GM12878 (cell line): ENCODE data around the gene PGM5. TPM values are rescaled to one million over a fixed set of nuclear protein-coding genes. Genes with fewer than 3 reads are reported as not detected.

Source experiments
- ASH2L ChIP-seq: fragments of 300-600, 200-600 bp; sonication (generic); IDR thresholded peaks from 2 replicates; pipeline ENCODE4 v1.6.1; 2017; ENCODE audit warnings: low read depth, mild to moderate bottlenecking, borderline replicate concordance
- BCL11A ChIP-seq: IDR thresholded peaks from 2 replicates; pipeline ENCODE4 v1.6.1; 2011; ENCODE audit warnings: low read depth, low read length
- CEBPB ChIP-seq, 2 experiments: fragments of 150-350 bp in 1 of 2; IDR thresholded peaks; 2 replicates each; pipeline ENCODE4 v1.6.1; 2012 to 2014; ENCODE audit warnings: low read depth in 2 of 2, low read length in 2 of 2, borderline replicate concordance in 1 of 2, inconsistent platforms in 1 of 2
- FOS ChIP-seq: IDR thresholded peaks from 3 replicates; pipeline ENCODE4 v1.6.1; 2011; ENCODE audit warnings: borderline replicate concordance; ENCODE audit not compliant: insufficient read length; ENCODE audit errors: extremely low read depth
- HDAC6 ChIP-seq: fragments of 200-600 bp; sonication (generic); IDR thresholded peaks from one replicate; pipeline ENCODE4 v1.8.0; 2017; ENCODE audit warnings: antibody characterized with exemption; ENCODE audit not compliant: unreplicated experiment
- HDGF ChIP-seq: fragments of 450-650 bp; IDR thresholded peaks from 2 replicates; pipeline ENCODE4 v1.6.1; 2016; ENCODE audit warnings: antibody characterized with exemption
- IKZF2 ChIP-seq, 2 experiments: fragments of 450-650 bp; IDR thresholded peaks; 2 replicates each; pipeline ENCODE4 v1.6.1; 2017; ENCODE audit warnings: mild to moderate bottlenecking in 2 of 2, moderate library complexity in 2 of 2
- MTA2 ChIP-seq: fragments of 450-650 bp; IDR thresholded peaks from 2 replicates; pipeline ENCODE4 v1.6.1; 2016; ENCODE audit warnings: low read depth, mild to moderate bottlenecking, moderate library complexity
- MYB ChIP-seq: fragments of 150-350 bp; IDR thresholded peaks from 2 replicates; pipeline ENCODE4 v1.6.1; 2014; ENCODE audit warnings: mild to moderate bottlenecking, low read depth, low read length, borderline replicate concordance
- NBN ChIP-seq: fragments of 450-650 bp; IDR thresholded peaks from 2 replicates; pipeline ENCODE4 v1.6.1; 2016
- NFXL1 ChIP-seq: fragments of 450-650 bp; IDR thresholded peaks from 2 replicates; pipeline ENCODE4 v1.6.1; 2017; ENCODE audit warnings: antibody characterized with exemption, mild to moderate bottlenecking, borderline replicate concordance
- PML ChIP-seq: IDR thresholded peaks from 2 replicates; pipeline ENCODE4 v1.6.1; 2012; ENCODE audit warnings: low read length, inconsistent platforms
- SIX5 ChIP-seq: IDR thresholded peaks from 2 replicates; pipeline ENCODE4 v1.6.1; 2011; ENCODE audit warnings: mild to moderate bottlenecking, low read depth, low read length, moderate library complexity; ENCODE audit not compliant: severe bottlenecking
- SMARCA5 ChIP-seq: fragments of 450-650 bp; IDR thresholded peaks from 2 replicates; pipeline ENCODE4 v1.6.1; 2017; ENCODE audit warnings: mild to moderate bottlenecking
- SP1 ChIP-seq: IDR thresholded peaks from one replicate; pipeline ENCODE4 v1.6.1; 2011; ENCODE audit warnings: low read depth, low read length
- SUZ12 ChIP-seq: fragments of 200-600 bp; sonication (generic); IDR thresholded peaks from one replicate; pipeline ENCODE4 v1.6.1; 2018; ENCODE audit warnings: antibody characterized with exemption, mild to moderate bottlenecking; ENCODE audit not compliant: unreplicated experiment
- WRNIP1 ChIP-seq: IDR thresholded peaks from 2 replicates; pipeline ENCODE4 v1.6.1; 2011; ENCODE audit warnings: low read depth, low read length, improper control_type of control experiment, borderline replicate concordance
- polyA plus RNA-seq, 11 experiments: library from polyadenylated mRNA; depleted of rRNA in 4 of 11; unstranded in 6 of 11; stranded (reverse) in 5 of 11; fragments of >200 nt; fragmentation: Nextera tagmentation in 4 of 11; fragmentation: Illumina TruSeq in 1 of 11; extraction: Ambion mirVana in 4 of 11; extraction: Trizol in 1 of 11; gene quantifications; 1 replicate in 1 of 11; 2 replicates in 10 of 11; pipeline versions ENCODE4 v1.2.1 to v1.2.3, GENCODE V29; 2011 to 2016; ENCODE audit warnings: inconsistent platforms in 2 of 11, missing spikeins in 2 of 11, low read depth in 1 of 11
- total RNA-seq, 4 experiments: library from RNA; depleted of rRNA in 3 of 4; stranded (reverse); fragments of >200 nt in 3 of 4; fragmentation: Illumina TruSeq in 1 of 4; extraction: Trizol in 1 of 4; gene quantifications; 2 replicates each; pipeline versions ENCODE4 v1.2.1 to v1.2.3, GENCODE V29; 2013 to 2021
- TF ChIP-seq, protein P1 (sequence below): fragments of 150-350 bp; IDR thresholded peaks from 2 replicates; pipeline ENCODE4 v1.6.1; 2014; ENCODE audit warnings: mild to moderate bottlenecking, low read depth, low read length
- TF ChIP-seq, protein P2 (sequence below): fragments of 450-650 bp; IDR thresholded peaks from 2 replicates; pipeline ENCODE4 v1.6.1; 2016; ENCODE audit warnings: mild to moderate bottlenecking
- TF ChIP-seq, protein P3 (sequence below): fragments of 450-650 bp; IDR thresholded peaks from 2 replicates; pipeline ENCODE4 v1.6.1; 2018; ENCODE audit warnings: borderline replicate concordance, mild to moderate bottlenecking; ENCODE audit not compliant: partially characterized antibody
- TF ChIP-seq, protein P4 (sequence below): IDR thresholded peaks from 2 replicates; pipeline ENCODE4 v1.6.1; 2012; ENCODE audit warnings: low read length, inconsistent platforms
- TF ChIP-seq, protein P5 (sequence below): IDR thresholded peaks from 2 replicates; pipeline ENCODE4 v1.6.1; 2012; ENCODE audit warnings: low read depth, low read length, improper control_type of control experiment

The PGM5 gene
- total and polyA plus RNA-seq, 10 of the 15 experiments (the other 5 are each of a cell fraction or from before 2014, with no cell fraction given) = 0.28 to 0.73 TPM; not detected in 8

DNA sequence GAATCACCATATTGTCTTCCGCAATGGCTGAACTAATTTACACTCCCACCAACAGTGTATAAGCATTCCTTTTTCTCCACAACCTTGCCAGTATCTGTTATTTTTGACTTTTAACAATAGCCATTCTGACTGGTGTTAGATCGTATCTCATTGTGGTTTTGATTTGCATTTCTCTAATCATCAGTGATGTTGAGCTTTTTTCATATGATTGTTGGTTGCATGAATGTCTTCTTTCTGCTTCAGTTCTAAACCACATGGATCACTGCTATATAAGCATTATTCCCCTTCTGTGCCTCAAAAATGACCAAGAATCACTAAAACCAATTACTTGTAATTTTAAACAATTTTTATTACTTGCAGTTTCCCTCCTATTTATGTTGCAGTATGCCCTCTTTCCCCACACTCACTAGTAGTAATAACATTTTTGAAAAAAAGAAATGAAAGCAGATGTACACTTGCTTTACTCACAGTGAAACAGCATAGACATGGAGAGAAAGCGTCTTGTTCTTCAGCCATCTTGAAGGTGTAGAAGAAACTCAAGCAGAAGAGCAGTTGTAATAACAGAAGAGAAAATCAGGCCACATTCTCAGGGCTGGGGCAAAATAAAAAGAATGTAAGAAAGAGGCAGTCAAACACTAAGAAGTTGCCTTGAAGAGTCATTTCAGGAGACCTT lies 188.8 kb downstream of the PGM5 start (continued):
- TF ChIP-seq, protein P1, sequence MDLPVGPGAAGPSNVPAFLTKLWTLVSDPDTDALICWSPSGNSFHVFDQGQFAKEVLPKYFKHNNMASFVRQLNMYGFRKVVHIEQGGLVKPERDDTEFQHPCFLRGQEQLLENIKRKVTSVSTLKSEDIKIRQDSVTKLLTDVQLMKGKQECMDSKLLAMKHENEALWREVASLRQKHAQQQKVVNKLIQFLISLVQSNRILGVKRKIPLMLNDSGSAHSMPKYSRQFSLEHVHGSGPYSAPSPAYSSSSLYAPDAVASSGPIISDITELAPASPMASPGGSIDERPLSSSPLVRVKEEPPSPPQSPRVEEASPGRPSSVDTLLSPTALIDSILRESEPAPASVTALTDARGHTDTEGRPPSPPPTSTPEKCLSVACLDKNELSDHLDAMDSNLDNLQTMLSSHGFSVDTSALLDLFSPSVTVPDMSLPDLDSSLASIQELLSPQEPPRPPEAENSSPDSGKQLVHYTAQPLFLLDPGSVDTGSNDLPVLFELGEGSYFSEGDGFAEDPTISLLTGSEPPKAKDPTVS = no peak
- TF ChIP-seq HDGF (no peak), NBN (no peak), BCL11A (no peak), SIX5 (no peak), FOS (no peak), NFXL1 (no peak), PML (no peak), WRNIP1 (no peak), SP1 (no peak), ASH2L (no peak), MTA2 (peak; percentile 51), HDAC6 (no peak), CEBPB (IDR thresholded peaks at IDR 0.05; ENCODE audit: borderline replicate concordance in 1 of 2, low read depth in 2 of 2, low read length in 2 of 2) (no peak), SMARCA5 (no peak), SUZ12 (no peak), MYB (no peak), IKZF2 (IDR thresholded peaks at IDR 0.05) (peak in 1 of 2 experiments; percentile 41; a peak in 1 of 4 replicates)
- TF ChIP-seq, protein P2, sequence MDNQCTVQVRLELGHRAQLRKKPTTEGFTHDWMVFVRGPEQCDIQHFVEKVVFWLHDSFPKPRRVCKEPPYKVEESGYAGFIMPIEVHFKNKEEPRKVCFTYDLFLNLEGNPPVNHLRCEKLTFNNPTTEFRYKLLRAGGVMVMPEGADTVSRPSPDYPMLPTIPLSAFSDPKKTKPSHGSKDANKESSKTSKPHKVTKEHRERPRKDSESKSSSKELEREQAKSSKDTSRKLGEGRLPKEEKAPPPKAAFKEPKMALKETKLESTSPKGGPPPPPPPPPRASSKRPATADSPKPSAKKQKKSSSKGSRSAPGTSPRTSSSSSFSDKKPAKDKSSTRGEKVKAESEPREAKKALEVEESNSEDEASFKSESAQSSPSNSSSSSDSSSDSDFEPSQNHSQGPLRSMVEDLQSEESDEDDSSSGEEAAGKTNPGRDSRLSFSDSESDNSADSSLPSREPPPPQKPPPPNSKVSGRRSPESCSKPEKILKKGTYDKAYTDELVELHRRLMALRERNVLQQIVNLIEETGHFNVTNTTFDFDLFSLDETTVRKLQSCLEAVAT = no peak
- TF ChIP-seq, protein P3, sequence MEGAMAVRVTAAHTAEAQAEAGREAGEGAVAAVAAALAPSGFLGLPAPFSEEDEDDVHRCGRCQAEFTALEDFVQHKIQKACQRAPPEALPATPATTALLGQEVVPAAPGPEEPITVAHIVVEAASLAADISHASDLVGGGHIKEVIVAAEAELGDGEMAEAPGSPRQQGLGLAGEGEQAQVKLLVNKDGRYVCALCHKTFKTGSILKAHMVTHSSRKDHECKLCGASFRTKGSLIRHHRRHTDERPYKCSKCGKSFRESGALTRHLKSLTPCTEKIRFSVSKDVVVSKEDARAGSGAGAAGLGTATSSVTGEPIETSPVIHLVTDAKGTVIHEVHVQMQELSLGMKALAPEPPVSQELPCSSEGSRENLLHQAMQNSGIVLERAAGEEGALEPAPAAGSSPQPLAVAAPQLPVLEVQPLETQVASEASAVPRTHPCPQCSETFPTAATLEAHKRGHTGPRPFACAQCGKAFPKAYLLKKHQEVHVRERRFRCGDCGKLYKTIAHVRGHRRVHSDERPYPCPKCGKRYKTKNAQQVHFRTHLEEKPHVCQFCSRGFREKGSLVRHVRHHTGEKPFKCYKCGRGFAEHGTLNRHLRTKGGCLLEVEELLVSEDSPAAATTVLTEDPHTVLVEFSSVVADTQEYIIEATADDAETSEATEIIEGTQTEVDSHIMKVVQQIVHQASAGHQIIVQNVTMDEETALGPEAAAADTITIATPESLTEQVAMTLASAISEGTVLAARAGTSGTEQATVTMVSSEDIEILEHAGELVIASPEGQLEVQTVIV = no peak
- TF ChIP-seq, protein P4, sequence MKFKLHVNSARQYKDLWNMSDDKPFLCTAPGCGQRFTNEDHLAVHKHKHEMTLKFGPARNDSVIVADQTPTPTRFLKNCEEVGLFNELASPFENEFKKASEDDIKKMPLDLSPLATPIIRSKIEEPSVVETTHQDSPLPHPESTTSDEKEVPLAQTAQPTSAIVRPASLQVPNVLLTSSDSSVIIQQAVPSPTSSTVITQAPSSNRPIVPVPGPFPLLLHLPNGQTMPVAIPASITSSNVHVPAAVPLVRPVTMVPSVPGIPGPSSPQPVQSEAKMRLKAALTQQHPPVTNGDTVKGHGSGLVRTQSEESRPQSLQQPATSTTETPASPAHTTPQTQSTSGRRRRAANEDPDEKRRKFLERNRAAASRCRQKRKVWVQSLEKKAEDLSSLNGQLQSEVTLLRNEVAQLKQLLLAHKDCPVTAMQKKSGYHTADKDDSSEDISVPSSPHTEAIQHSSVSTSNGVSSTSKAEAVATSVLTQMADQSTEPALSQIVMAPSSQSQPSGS = peak; percentile 62
- TF ChIP-seq, protein P5, sequence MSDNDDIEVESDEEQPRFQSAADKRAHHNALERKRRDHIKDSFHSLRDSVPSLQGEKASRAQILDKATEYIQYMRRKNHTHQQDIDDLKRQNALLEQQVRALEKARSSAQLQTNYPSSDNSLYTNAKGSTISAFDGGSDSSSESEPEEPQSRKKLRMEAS = no peak
